SK-N-SH (cell line): Measurements from ENCODE around the gene NEGR1. TPM values are rescaled to one million over a fixed set of nuclear protein-coding genes. Genes with fewer than 3 reads are reported as not detected.

Experiments used
- CTCF ChIA-PET: fragments of 300-600, 350-600 bp; formaldehyde crosslinking; extraction: SDS; loops from one replicate; lab custom pipeline; 2021; lab: Yijun Ruan, JAX
- POLR2A ChIA-PET: fragments of 350-600 bp; sonication (Branson Sonifier 250); formaldehyde crosslinking; extraction: SDS; loops from one replicate; lab custom pipeline; 2020; ENCODE audit warnings: antibody characterized with exemption, inconsistent platforms; lab: Yijun Ruan, JAX
- DNase-seq: peaks from one replicate; pipeline ENCODE4 v3.0.0; 2012
- H2AFZ ChIP-seq: fragments of 200-600 bp; sonication (generic); 2 replicates; pipeline ENCODE4 v1.8.1; 2016; ENCODE audit warnings: antibody characterized with exemption, mild to moderate bottlenecking, low read depth
- H3F3A ChIP-seq: fragments of 200-600 bp; sonication (generic); replicated peaks from 2 replicates; pipeline ENCODE3; 2016; ENCODE audit warnings: antibody characterized with exemption, mild to moderate bottlenecking; ENCODE audit not compliant: insufficient read depth
- H3K27ac ChIP-seq, 2 experiments: fragments of 200-500 bp in 1 of 2; fragments of 200-600 bp in 1 of 2; sonication (Bioruptor generic) in 1 of 2; sonication (generic), shearing (Covaris generic) in 1 of 2; 2 replicates each; pipeline versions ENCODE4 v1.5.1 to v1.6.1; 2014 to 2016; ENCODE audit warnings: low read depth in 2 of 2, inconsistent platforms in 1 of 2, low read length in 1 of 2, mild to moderate bottlenecking in 1 of 2, mixed read lengths in 1 of 2
- H3K27me3 ChIP-seq: fragments of 200-600 bp; sonication (generic), shearing (Covaris generic); 2 replicates; pipeline ENCODE4 v1.6.1; 2016; ENCODE audit warnings: mixed run types; ENCODE audit not compliant: insufficient read depth
- H3K36me3 ChIP-seq, 2 experiments: fragments of 200-500 bp in 1 of 2; fragments of 200-600 bp in 1 of 2; sonication (Bioruptor generic) in 1 of 2; sonication (generic) in 1 of 2; replicated peaks in 1 of 2; 2 replicates each; pipeline versions ENCODE3 to v1.5.1; 2014 to 2016; ENCODE audit warnings: low read length in 1 of 2, mild to moderate bottlenecking in 1 of 2; ENCODE audit not compliant: insufficient read depth in 2 of 2, control insufficient read depth in 1 of 2
- H3K4me1 ChIP-seq, 2 experiments: fragments of 200-500 bp in 1 of 2; fragments of 200-600 bp in 1 of 2; sonication (Bioruptor generic) in 1 of 2; sonication (generic), shearing (Covaris generic) in 1 of 2; 2 replicates each; pipeline versions ENCODE4 v1.5.1 to v1.6.1; 2014 to 2016; ENCODE audit warnings: low read depth in 1 of 2, low read length in 1 of 2, mixed run types in 1 of 2; ENCODE audit not compliant: insufficient read depth in 2 of 2, control insufficient read depth in 1 of 2
- H3K4me2 ChIP-seq: fragments of 200-600 bp; sonication (generic), shearing (Covaris generic); 2 replicates; pipeline ENCODE4 v1.6.1; 2017; ENCODE audit warnings: mixed run types
- H3K4me3 ChIP-seq, 2 experiments: fragments of 200-500 bp in 1 of 2; fragments of 200-600 bp in 1 of 2; sonication (Bioruptor generic) in 1 of 2; sonication (generic), shearing (Covaris generic) in 1 of 2; 2 replicates each; pipeline versions ENCODE4 v1.5.1 to v1.8.1; 2014 to 2016; ENCODE audit warnings: low read depth in 2 of 2, inconsistent platforms in 1 of 2, low read length in 1 of 2, mild to moderate bottlenecking in 1 of 2, mixed read lengths in 1 of 2, moderate library complexity in 1 of 2
- H3K79me2 ChIP-seq: fragments of 200-600 bp; sonication (generic); 2 replicates; pipeline ENCODE4 v1.8.1; 2017; ENCODE audit warnings: mild to moderate bottlenecking; ENCODE audit not compliant: insufficient read depth
- H3K9ac ChIP-seq: fragments of 200-600 bp; sonication (generic); 2 replicates; pipeline ENCODE4 v1.6.1; 2017; ENCODE audit warnings: mixed run types
- H3K9me2 ChIP-seq: fragments of 200-600 bp; sonication (generic); 2 replicates; pipeline ENCODE4 v1.6.1; 2017; ENCODE audit warnings: mixed run types
- H3K9me3 ChIP-seq: fragments of 200-600 bp; sonication (generic); 2 replicates; pipeline ENCODE4 v1.6.1; 2017; ENCODE audit warnings: mixed run types, mild to moderate bottlenecking, moderate library complexity
- H4K20me1 ChIP-seq: fragments of 200-600 bp; sonication (generic); 2 replicates; pipeline ENCODE4 v1.6.1; 2017; ENCODE audit warnings: mild to moderate bottlenecking, mixed run types; ENCODE audit not compliant: insufficient read depth
- CHD2 ChIP-seq: fragments of 150-350 bp; IDR thresholded peaks from 2 replicates; pipeline ENCODE4 v1.6.1; 2018; ENCODE audit warnings: low read length; ENCODE audit not compliant: partially characterized antibody
- FOXJ3 ChIP-seq: sonication (generic); formaldehyde crosslinking; IDR thresholded peaks from 2 replicates; pipeline ENCODE4 v1.5.1; 2020; ENCODE audit warnings: mild to moderate bottlenecking, missing genetic modification reagents
- FOXM1 ChIP-seq: IDR thresholded peaks from 2 replicates; pipeline ENCODE4 v1.4.0; 2012; ENCODE audit warnings: low read depth, mild to moderate bottlenecking
- GABPA ChIP-seq: IDR thresholded peaks from 2 replicates; pipeline ENCODE4 v1.4.0; 2012; ENCODE audit warnings: low read depth, mild to moderate bottlenecking
- GATA2 ChIP-seq: sonication (generic); formaldehyde crosslinking; IDR thresholded peaks from 2 replicates; pipeline ENCODE4 v1.5.0; 2020; ENCODE audit warnings: mild to moderate bottlenecking, missing genetic modification reagents
- MXI1 ChIP-seq: IDR thresholded peaks from 2 replicates; pipeline ENCODE4 v1.6.1; 2012; ENCODE audit warnings: mild to moderate bottlenecking, low read depth, low read length, improper control_type of control experiment
- RAD21 ChIP-seq: IDR thresholded peaks from 2 replicates; pipeline ENCODE4 v1.6.1; 2012; ENCODE audit warnings: mild to moderate bottlenecking, low read length
- RCOR1 ChIP-seq: fragments of 150-350 bp; IDR thresholded peaks from 2 replicates; pipeline ENCODE4 v1.6.1; 2017; ENCODE audit warnings: antibody characterized with exemption, low read length
- RFX5 ChIP-seq: IDR thresholded peaks from 2 replicates; pipeline ENCODE4 v1.6.1; 2012; ENCODE audit warnings: mild to moderate bottlenecking, improper control_type of control experiment, low read length
- RXRA ChIP-seq: IDR thresholded peaks from 2 replicates; pipeline ENCODE4 v1.4.0; 2012; ENCODE audit warnings: low read depth, mild to moderate bottlenecking, borderline replicate concordance
- SIN3A ChIP-seq: IDR thresholded peaks from 2 replicates; pipeline ENCODE4 v1.6.1; 2012; ENCODE audit warnings: low read depth, mild to moderate bottlenecking, low read length, moderate library complexity, borderline replicate concordance
- TCF12 ChIP-seq: IDR thresholded peaks from 2 replicates; pipeline ENCODE4 v1.4.0; 2012
- USF2 ChIP-seq: fragments of 150-350 bp; IDR thresholded peaks from 2 replicates; pipeline ENCODE4 v1.6.1; 2017; ENCODE audit warnings: antibody characterized with exemption, low read length, low read depth, borderline replicate concordance
- YY1 ChIP-seq: IDR thresholded peaks from 2 replicates; pipeline ENCODE4 v1.4.0; 2012; ENCODE audit warnings: low read depth, mild to moderate bottlenecking
- WGBS: methylation state at CpG from one replicate; pipeline ENCODE4 v1.1.6; 2017; ENCODE audit warnings: low lambda C conversion rate; 5-methylcytosine and 5-hydroxymethylcytosine counted together
- polyA plus RNA-seq, 3 experiments: library from polyadenylated mRNA; depleted of rRNA; stranded (reverse); fragments of >200 nt; gene quantifications; 2 replicates each; pipeline ENCODE4 v1.2.3, GENCODE V29; 2012
- TF ChIP-seq, protein P1 (sequence below): IDR thresholded peaks from 2 replicates; pipeline ENCODE4 v1.4.0; 2012; ENCODE audit warnings: low read depth, borderline replicate concordance

The NEGR1 gene
- polyA plus RNA-seq, 1 of the 3 experiments (the other 2 are of a cell fraction): 0.21 TPM

DNA sequence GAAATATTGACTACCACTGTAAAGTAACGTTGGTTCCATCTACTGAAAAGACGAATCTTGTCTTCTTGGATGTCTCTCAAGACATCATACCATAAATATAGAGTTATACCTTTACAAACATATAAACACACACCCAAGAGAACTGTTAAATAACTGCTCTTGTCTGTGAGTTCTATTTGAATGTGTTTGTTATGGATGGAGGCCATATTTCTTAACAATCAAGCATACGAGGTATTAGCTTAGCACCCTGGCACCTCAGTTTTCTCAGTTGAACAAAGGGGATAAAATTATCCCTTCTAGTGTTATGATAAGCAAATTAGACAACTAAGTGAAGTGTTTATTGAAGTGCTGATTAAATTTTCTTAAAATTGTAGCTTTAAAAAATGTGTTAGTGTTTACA lies 864.9 kb downstream of the NEGR1 start:
- Histone ChIP-seq H3K27me3 (no peaks in the 10 kb centered on the region), H3F3A (no peaks in the 10 kb centered on the region), H3K79me2 (no peaks in the 10 kb centered on the region), H3K9me3 (no peaks in the 10 kb centered on the region), H3K4me2 (no peak overlapping the region), H4K20me1 (no peaks in the 10 kb centered on the region), H3K4me3 (no peak overlapping the region), H3K36me3 (no peaks in the 10 kb centered on the region), H3K9ac (no peak overlapping the region), H3K4me1 (peaks cover 0 to 5% of the 10 kb centered on the region in 2 experiments; a peak in 2 of 4 replicates), H3K9me2 (no peaks in the 10 kb centered on the region), H2AFZ (no peak overlapping the region), H3K27ac (no peak overlapping the region)
- ChIA-PET CTCF (no interaction called here), POLR2A (no interaction called here)
- no peak for TF ChIP-seq YY1
- TF ChIP-seq, protein P1, sequence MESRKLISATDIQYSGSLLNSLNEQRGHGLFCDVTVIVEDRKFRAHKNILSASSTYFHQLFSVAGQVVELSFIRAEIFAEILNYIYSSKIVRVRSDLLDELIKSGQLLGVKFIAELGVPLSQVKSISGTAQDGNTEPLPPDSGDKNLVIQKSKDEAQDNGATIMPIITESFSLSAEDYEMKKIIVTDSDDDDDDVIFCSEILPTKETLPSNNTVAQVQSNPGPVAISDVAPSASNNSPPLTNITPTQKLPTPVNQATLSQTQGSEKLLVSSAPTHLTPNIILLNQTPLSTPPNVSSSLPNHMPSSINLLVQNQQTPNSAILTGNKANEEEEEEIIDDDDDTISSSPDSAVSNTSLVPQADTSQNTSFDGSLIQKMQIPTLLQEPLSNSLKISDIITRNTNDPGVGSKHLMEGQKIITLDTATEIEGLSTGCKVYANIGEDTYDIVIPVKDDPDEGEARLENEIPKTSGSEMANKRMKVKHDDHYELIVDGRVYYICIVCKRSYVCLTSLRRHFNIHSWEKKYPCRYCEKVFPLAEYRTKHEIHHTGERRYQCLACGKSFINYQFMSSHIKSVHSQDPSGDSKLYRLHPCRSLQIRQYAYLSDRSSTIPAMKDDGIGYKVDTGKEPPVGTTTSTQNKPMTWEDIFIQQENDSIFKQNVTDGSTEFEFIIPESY: no peak
- no peak for TF ChIP-seq MXI1
- no peak for TF ChIP-seq RAD21
- no peak for TF ChIP-seq RFX5
- no peak for TF ChIP-seq TCF12
- TF ChIP-seq RXRA: no peak
- no peak for TF ChIP-seq USF2
- TF ChIP-seq RCOR1: no peak
- no peak for TF ChIP-seq FOXM1
- TF ChIP-seq GABPA: no peak
- TF ChIP-seq SIN3A: no peak
- no peak for TF ChIP-seq FOXJ3
- WGBS: 54% methylated on average over 3 of the region's 3 CpGs
- DNase-seq: no peak

DNA sequence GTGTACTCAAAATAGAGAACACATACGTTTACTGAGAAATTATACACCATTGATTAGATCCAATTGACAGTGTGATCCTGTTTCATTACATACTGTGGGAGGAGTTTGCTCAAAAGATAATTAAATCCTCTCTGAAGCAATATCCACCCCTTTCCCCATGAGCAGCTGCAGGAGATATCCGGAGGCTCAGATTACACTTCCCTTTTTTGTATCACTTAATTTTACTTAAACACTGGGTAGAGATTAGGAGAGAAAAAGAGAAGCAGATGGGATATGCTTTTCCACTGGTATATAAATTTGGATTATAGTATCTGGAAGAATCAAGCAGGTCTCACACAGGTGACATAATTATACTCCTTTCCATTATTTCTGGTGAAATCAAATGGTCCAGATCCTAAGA lies 868.2 kb downstream of the NEGR1 start:
- DNase-seq: peak; percentile 13
- Histone ChIP-seq H3K27me3 (no peaks in the 10 kb centered on the region), H3F3A (no peaks in the 10 kb centered on the region), H3K4me1 (peaks cover 0 to 5% of the 10 kb centered on the region in 2 experiments; a peak in 2 of 4 replicates), H3K36me3 (no peaks in the 10 kb centered on the region), H2AFZ (no peak overlapping the region), H3K4me3 (no peak overlapping the region), H3K9me3 (no peaks in the 10 kb centered on the region), H3K4me2 (no peak overlapping the region), H3K27ac (no peak overlapping the region), H4K20me1 (no peaks in the 10 kb centered on the region), H3K9ac (no peak overlapping the region), H3K79me2 (no peaks in the 10 kb centered on the region), H3K9me2 (no peaks in the 10 kb centered on the region)
- WGBS: 8% methylated on average over 2 of the region's 2 CpGs
- ChIA-PET CTCF (interaction anchor here (1.1 to 2.4 kb wide), 5 partner anchors 8 to 217 kb away, joined by 3 to 7 read pairs (median 5); no protein-coding TSS in a partner anchor), POLR2A (no interaction called here)
- TF ChIP-seq GATA2 (CRISPR knock-in tag) (peak; percentile 64), CHD2 (no peak)
